ENCODE measurements around the gene ACYP2. TPM values are rescaled to one million over a fixed set of nuclear protein-coding genes. Genes with fewer than 3 reads are reported as not detected.
"Not testable (repeated sequence)": the region's sequence is repeated elsewhere in the genome, so short reads cannot be mapped to it uniquely, and the experiment has no call there.

The ACYP2 gene
- total RNA-seq, 1 donor from 2014 or later = 13.6 TPM

DNA sequence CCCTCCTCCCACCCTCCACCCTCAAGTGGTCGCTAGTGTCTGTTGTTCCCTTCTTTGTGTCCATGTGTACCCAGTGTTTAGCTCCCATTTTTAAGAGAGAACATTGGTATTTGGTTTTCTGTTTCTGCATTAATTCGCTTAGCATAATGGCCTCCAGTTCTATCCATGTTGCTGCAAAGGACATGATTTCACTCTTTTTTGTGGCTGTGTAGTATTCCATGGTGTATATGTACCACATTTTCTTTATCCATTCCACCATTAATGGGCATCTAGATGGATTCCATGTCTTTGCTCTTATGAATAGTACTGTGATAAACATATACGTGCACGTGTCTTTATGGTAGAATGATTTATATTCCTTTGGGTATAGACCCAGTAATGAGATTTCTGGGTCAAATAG is 97.7 kb downstream of the ACYP2 start:
- DNase-seq (ENCODE audit: low read depth) = no peak

GRCh38 chr2:54224997-54225396 is 109.6 kb downstream of the ACYP2 start:
- no peak for DNase-seq (ENCODE audit: low read depth)

GRCh38 chr2:54226260-54226659 is 110.8 kb downstream of the ACYP2 start:
- DNase-seq (ENCODE audit: low read depth) = no peak

GRCh38 chr2:54227798-54228197 is 112.4 kb downstream of the ACYP2 start:
- no peak for DNase-seq (ENCODE audit: low read depth)

GRCh38 chr2:54228945-54229344 is 113.5 kb downstream of the ACYP2 start:
- DNase-seq (ENCODE audit: low read depth) = no peak

DNA sequence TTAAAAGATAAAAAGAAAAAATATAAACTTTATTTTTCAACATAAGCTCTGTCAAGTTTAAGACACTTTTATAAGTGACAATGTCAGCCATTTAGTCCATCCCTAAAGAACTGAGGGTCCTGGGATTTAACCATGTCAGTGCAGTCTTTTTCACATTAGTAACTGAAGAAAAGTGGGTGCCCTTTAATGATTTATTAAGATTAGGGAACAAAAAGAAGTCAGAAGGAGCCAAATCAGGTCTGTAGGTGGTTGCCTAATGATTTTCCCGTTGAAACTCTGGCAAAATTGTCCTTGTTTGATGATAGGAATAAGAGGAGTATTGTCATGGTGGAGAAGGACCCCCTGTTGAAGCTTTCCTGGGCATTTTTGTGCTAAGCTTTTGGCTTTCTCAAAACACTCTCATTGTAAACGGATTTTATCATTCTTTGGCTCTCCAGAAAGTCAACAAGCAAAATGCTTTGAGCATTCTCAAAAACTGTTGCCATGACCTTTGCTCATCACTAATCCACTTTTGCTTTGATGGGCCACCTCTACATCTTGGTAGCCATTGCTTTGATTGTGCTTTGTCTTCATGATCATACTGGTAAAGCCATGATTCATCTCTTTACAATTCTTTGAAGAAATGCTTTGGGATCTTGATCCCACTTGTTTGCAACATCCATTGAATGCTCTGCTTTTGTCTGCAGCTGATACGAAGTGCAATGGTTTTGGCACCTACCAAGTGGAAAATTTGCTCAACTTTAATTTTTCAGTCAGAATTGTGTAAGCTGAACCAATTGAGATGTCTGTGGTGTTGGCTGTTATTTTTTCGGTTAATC is 118.6 kb downstream of the ACYP2 start:
- DNase-seq (ENCODE audit: low read depth) = no peak

- DNase-seq (ENCODE audit: low read depth) = no peak
Observed at GRCh38 chr2:54237428-54237827, 122.0 kb downstream of the ACYP2 start.

DNA sequence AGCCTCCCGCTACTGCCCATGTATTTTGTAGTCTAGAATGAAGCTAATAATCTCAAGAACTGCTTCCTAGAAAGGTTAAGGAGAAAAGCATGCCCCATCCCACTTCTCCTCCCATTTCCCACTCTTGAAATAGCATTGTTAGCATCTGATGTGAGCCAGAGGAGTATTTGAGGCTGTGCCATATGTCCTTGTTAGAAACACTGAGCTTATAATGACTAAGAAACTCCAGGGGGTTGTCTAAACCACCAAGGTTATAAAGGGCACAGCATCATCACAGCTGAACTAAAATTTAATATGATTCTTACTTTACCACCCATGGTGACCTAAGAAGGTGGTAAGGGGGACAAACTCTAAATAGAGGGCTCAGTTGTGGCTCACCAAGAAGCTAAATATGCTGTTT is 124.0 kb downstream of the ACYP2 start:
- DNase-seq (ENCODE audit: low read depth) = peak; percentile 37

GRCh38 chr2:54240515-54241469 is 125.4 kb downstream of the ACYP2 start:
- no peak for DNase-seq (ENCODE audit: low read depth)

GRCh38 chr2:54247115-54247514 is 131.7 kb downstream of the ACYP2 start:
- DNase-seq (ENCODE audit: low read depth) = no peak

GRCh38 chr2:54249629-54250028 is 134.2 kb downstream of the ACYP2 start:
- no peak for DNase-seq (ENCODE audit: low read depth)

- DNase-seq (ENCODE audit: low read depth) = no peak
Observed at GRCh38 chr2:54254180-54254579, 138.8 kb downstream of the ACYP2 start.

- DNase-seq (ENCODE audit: low read depth) = no peak
Observed at GRCh38 chr2:54255230-54256090, 140.0 kb downstream of the ACYP2 start.

DNA sequence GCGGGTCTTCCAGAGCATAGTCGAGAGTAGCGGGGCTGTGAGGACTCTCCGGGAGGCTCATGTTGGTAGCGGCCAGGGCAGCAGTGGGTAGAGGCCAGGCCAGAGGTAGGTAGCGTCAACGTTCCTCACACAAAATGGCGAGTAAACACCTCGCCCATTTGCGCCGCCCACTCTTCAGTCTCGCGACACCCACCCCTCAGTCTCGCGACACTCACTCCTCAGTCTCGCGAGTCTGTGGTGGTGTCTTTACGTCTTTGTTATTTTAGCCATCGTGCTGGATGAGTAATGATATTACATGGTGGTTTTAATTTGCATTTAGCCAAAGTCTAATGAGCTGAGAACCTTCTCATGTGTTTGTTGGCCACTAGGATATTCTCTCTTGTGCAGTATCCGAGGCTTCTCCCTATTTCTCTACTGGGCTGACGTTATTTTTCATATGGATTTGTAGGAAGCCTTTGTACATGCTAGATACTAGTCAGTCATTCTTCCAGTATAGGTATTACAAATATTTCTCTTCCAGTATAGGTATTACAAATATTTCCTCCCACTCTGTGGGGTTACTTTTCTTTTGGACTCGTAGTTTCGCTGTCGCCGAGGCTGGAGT is 140.8 kb downstream of the ACYP2 start, which contains the start of gene TSPYL6:
TSPYL6 (minus strand) TSS at position 139 of the 604 bp plus-strand sequence; CDS start at position 61, 78 bp downstream.
- DNase-seq (ENCODE audit: low read depth) = no peak

GRCh38 chr2:54258166-54258565 is 142.8 kb downstream of the ACYP2 start:
- no peak for DNase-seq (ENCODE audit: low read depth)

GRCh38 chr2:54259413-54260240 is 144.2 kb downstream of the ACYP2 start:
- DNase-seq (ENCODE audit: low read depth) = no peak

- no peak for DNase-seq (ENCODE audit: low read depth)
Observed at GRCh38 chr2:54260241-54260595, 144.8 kb downstream of the ACYP2 start.

DNA sequence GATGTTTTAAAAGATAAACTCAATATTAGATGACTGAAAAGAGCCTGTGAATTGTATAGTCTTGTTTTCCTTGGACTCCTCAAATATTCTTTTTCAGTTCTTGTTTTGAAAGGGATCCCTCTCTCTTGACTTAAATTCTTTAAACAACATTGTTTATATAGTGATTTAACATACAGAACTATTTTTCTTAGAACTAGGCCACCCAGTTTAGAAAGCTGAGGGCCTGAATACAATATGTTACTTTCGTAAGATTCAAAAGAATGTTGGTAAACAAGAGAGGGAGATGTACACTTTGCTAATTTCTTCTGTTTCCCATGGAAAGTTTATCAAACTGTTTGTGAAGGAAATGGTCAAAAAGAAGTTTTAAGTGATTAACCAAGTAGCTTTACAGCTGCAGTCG is 146.1 kb downstream of the ACYP2 start:
- DNase-seq (ENCODE audit: low read depth) = no peak

DNA sequence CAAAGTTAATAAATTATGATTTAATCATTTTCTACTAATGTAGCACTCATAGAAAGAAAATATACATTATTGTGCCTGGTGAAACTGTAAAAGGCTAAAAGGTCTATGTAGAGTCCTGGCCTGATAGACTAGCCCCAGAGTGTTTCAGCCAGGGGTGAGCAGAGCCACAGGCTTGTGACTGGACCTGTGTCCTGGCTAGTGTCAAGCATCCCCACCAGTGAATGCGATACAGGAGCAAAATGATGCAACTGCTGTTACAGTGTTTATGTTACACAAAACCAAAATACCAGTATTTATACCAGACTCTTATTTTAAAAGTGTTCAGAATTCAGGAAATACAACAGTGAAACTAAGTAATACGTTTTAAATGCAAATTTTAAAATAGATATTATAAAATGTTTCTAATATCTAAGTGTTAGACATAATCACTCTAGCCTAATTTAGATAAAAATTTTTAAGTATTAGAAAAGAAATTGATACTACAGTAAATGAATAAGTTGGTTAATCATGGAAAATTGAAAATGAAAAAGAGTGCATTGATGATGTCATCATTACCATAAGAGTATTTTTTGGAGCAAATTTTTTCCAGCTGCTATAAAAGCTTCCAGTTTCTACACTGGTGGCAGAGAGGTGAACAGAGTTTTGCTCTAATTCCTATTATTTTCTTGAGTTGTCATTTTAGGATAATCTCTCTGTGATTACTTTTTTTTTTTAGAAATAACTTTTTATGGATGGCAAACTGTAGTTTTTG is 146.8 kb downstream of the ACYP2 start:
- DNase-seq (ENCODE audit: low read depth) = no peak

- not testable (repeated sequence) for DNase-seq (ENCODE audit: low read depth)
Observed at GRCh38 chr2:54265081-54265480, 149.7 kb downstream of the ACYP2 start.
